Upper lobe of right lung (tissue), 1 donor: ENCODE data around the gene SERGEF. TPM values are rescaled to one million over a fixed set of nuclear protein-coding genes. Genes with fewer than 3 reads are reported as not detected.
"Not testable (repeated sequence)": the region's sequence is repeated elsewhere in the genome, so short reads cannot be mapped to it uniquely, and the experiment has no call there.

Experiments used
- ATAC-seq: fragments of 200-7000 bp; cut with Tn5 transposase; one replicate; pipeline ENCODE4 v1.9.1; 2020; ENCODE audit warnings: mild to moderate bottlenecking, moderate library complexity
- DNase-seq: peaks from one replicate; pipeline ENCODE4 v3.0.0-alpha.2; 2020
- H3K27ac ChIP-seq: fragments of 200-600 bp; one replicate; pipeline ENCODE4 v1.8.0; 2022
- H3K27me3 ChIP-seq: fragments of 200-600 bp; one replicate; pipeline ENCODE4 v1.8.0; 2022; ENCODE audit warnings: mild to moderate bottlenecking
- H3K36me3 ChIP-seq: fragments of 200-600 bp; one replicate; pipeline ENCODE4 v1.8.0; 2022
- H3K4me1 ChIP-seq: fragments of 200-600 bp; one replicate; pipeline ENCODE4 v1.8.0; 2022
- H3K4me3 ChIP-seq: fragments of 200-600 bp; one replicate; pipeline ENCODE4 v1.8.0; 2022; ENCODE audit warnings: mild to moderate bottlenecking
- H3K9me3 ChIP-seq: fragments of 200-600 bp; one replicate; pipeline ENCODE4 v1.8.0; 2022
- intact Hi-C: fragments of 100-400 bp; cut with DNase I; formaldehyde crosslinking; loops from one replicate; pipeline ENCODE4 v1.11.0; 2022
- total RNA-seq: library from RNA; stranded (reverse); fragmentation: NEBNext Ultra II Directional; extraction: Animal tissue kit (Norgen Biotek cat#: 25700); gene quantifications from one replicate; pipeline ENCODE4 v1.2.1, GENCODE V29; 2021
- TF ChIP-seq, protein P1 (sequence below): fragments of 200-600 bp; IDR thresholded peaks from one replicate; pipeline ENCODE4 v1.8.0; 2022; ENCODE audit warnings: antibody characterized with exemption
- donor health status: DM: no; HTN: yes; CAD: no; lungs with severe emphysema.

Gene SERGEF
- total RNA-seq, 1 donor from 2014 or later: 37.6 TPM

DNA sequence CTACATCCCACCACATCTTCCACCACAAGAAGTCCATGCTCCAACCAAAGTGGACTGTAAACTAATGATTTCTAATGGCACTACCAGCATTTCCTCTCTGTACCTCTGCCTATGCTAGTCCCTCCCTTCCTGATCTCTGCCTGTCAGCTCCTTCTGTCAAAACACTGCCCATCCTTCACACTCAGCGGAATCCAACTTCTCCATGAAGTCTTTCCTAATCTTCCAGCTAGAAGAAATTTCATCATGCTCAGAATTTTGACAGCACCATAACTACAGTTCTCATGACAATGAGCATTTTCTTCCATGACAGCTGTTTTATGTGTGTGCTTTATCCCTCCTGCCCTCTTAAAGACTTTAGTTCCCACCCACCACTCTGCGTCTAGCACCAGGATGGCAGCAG lies 111.4 kb downstream of the SERGEF start:
- no peaks in the 10 kb centered on the region for H3K36me3 ChIP-seq
- no peaks in the 10 kb centered on the region for H3K4me1 ChIP-seq
- no peak overlapping the region for H3K4me3 ChIP-seq
- DNase-seq (no peak), ATAC-seq (peak; percentile 26)
- no peak overlapping the region for H3K27ac ChIP-seq
- no peaks in the 10 kb centered on the region for H3K27me3 ChIP-seq
- intact Hi-C loops: no loop called here
- H3K9me3 ChIP-seq: no peaks in the 10 kb centered on the region
- TF ChIP-seq, protein P1, sequence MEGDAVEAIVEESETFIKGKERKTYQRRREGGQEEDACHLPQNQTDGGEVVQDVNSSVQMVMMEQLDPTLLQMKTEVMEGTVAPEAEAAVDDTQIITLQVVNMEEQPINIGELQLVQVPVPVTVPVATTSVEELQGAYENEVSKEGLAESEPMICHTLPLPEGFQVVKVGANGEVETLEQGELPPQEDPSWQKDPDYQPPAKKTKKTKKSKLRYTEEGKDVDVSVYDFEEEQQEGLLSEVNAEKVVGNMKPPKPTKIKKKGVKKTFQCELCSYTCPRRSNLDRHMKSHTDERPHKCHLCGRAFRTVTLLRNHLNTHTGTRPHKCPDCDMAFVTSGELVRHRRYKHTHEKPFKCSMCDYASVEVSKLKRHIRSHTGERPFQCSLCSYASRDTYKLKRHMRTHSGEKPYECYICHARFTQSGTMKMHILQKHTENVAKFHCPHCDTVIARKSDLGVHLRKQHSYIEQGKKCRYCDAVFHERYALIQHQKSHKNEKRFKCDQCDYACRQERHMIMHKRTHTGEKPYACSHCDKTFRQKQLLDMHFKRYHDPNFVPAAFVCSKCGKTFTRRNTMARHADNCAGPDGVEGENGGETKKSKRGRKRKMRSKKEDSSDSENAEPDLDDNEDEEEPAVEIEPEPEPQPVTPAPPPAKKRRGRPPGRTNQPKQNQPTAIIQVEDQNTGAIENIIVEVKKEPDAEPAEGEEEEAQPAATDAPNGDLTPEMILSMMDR: no peak

DNA sequence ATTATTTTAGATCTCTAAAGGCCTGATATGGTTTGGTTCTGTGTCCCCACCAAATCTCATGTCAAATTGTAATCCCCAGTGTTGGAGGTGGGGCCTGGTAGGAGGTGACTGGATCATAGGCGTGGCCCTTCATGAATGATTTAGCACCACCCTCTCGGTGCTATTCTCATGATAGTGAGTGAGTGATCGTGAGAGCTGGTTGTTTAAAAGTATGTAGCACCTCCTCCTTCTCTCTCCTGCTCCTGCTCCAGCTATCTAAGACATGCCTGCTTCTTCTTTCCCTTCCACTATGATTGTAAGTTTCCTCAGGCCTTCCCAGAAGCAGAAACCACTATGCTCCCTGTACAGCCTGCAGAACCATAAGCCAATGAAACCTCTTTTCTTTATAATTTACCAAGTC lies 114.1 kb downstream of the SERGEF start:
- Histone ChIP-seq H3K4me3 (no peak overlapping the region), H3K27ac (no peak overlapping the region), H3K9me3 (no peaks in the 10 kb centered on the region), H3K27me3 (no peaks in the 10 kb centered on the region), H3K4me1 (no peaks in the 10 kb centered on the region), H3K36me3 (no peaks in the 10 kb centered on the region)
- intact Hi-C loops: no loop called here
- DNase-seq: no peak
- ATAC-seq: no peak
- TF ChIP-seq, protein P1: no peak

DNA sequence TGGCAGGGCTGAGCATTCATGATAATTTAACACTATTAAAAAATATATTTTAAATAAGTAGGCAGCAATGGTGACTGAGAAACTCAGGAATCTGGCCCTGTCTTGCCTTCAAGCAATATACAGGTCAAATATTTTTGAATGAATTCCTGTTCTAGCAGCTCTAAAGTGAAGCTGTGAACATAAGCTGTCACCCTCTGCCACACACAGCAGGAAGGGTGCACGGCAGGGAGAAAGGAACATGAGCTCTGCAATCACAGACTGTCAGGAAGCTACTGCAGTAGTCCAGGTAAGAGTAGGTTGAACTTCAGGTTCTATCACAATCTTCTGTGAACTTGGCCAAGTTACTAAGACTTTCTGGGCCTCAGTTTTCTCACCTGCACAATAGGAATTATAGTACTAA lies 114.8 kb downstream of the SERGEF start:
- H3K9me3 ChIP-seq: no peaks in the 10 kb centered on the region
- H3K27ac ChIP-seq: no peak overlapping the region
- ATAC-seq (no peak), DNase-seq (no peak)
- TF ChIP-seq, protein P1: no peak
- no peaks in the 10 kb centered on the region for H3K36me3 ChIP-seq
- H3K27me3 ChIP-seq: no peaks in the 10 kb centered on the region
- intact Hi-C loops: no loop called here
- H3K4me3 ChIP-seq: no peak overlapping the region
- H3K4me1 ChIP-seq: no peaks in the 10 kb centered on the region

DNA sequence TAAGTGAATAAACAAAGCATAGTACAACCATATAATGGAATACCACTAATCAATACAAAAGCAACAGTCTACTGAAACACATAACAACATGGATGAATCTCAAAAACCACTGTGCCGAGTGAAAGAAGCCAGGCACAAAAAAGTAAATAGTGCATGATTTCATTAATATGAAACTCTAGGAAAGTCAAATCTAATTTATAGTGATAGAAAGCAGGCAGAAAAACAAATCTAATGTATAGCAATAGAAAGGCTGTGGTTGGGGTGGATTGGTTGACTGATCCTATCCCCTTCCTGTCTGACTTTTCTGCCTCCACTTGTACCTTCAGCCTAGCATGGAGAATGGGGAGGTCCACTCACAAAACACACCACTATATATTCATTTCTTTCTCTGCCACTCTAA lies 115.4 kb downstream of the SERGEF start:
- intact Hi-C loops: no loop called here
- no peaks in the 10 kb centered on the region for H3K9me3 ChIP-seq
- H3K27me3 ChIP-seq: no peaks in the 10 kb centered on the region
- TF ChIP-seq, protein P1: no peak
- no peaks in the 10 kb centered on the region for H3K36me3 ChIP-seq
- H3K4me3 ChIP-seq: no peak overlapping the region
- no peak for DNase-seq
- H3K27ac ChIP-seq: no peak overlapping the region
- no peaks in the 10 kb centered on the region for H3K4me1 ChIP-seq
- no peak for ATAC-seq

DNA sequence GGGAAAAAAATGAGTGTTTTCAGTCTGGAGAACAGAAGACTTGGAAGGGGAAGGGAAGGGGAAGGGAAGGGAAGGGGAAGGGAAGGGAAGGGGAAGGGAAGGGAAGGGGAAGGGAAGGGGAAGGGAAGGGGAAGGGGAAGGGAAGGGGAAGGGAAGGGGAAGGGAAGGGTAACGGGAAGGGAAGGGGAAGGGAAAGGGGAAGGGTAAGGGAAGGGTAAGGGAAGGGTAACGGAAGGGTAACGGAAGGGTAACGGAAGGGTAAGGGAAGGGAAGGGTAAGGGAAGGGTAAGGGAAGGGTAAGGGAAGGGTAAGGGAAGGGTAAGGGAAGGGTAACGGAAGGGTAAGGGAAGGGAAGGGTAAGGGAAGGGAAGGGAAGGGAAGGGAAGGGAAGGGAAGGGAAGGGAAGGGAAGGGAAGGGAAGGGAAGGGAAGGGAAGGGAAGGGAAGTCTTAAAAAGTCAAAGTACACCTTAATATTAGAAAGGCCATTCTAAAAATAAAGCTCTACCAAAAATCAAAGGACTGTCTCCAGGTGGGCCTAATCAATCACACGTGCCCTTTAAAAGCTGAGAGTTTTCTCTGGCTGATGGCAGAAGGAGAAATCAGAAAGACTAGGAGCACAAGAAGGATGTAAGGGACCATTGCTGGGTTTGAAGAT lies 116.2 kb downstream of the SERGEF start:
- intact Hi-C loops, H3K4me3 ChIP-seq, H3K36me3 ChIP-seq, H3K4me1 ChIP-seq, ATAC-seq, DNase-seq, H3K27me3 ChIP-seq, H3K27ac ChIP-seq, H3K9me3 ChIP-seq: not testable (repeated sequence)

DNA sequence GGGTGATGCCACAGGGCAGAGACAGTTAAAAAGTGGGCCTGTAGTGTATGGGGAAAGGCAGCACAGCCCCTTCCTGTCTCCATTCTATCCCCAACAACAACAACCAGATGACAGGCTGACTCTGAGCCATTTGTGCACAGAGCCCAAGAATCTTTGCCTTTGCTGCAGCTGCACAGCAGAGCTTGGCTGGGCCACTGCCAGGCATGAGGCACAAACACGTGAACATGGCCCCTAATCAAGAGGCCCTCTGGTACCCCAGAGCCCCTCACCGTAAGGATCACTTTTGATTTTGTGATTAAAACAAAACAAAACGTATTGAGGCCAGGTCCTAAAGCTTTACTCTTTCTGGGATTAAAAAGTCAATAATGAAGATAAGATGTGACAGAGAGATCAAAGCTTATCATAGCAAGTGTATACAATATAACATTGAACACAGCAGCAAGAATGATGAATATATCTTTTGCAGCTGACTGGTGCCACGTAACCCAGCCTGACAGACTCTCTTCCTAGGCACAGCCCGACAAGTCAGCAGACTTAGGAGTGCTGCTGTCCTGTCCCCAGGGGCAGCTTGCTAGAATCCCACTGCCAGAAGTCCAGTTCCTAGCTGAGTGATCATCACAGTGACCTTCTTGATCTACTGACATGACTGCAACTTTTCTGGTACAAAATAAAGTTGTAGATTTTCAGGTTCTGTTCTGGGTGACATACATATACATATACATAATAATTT lies 117.8 kb downstream of the SERGEF start:
- no peak overlapping the region for H3K27ac ChIP-seq
- no peak overlapping the region for H3K4me3 ChIP-seq
- ATAC-seq: no peak
- no peaks in the 10 kb centered on the region for H3K36me3 ChIP-seq
- no peaks in the 10 kb centered on the region for H3K4me1 ChIP-seq
- TF ChIP-seq, protein P1: no peak
- intact Hi-C loops: no loop called here
- H3K9me3 ChIP-seq: no peaks in the 10 kb centered on the region
- H3K27me3 ChIP-seq: no peaks in the 10 kb centered on the region
- DNase-seq: no peak
